GM13976 (cell line): ENCODE data around the gene TTC27.

ENCODE experiments used
- DNase-seq: peaks from one replicate; pipeline ENCODE4 v3.0.0; 2012; ENCODE audit warnings: low spot score
- in situ Hi-C: fragments of 300-500 bp; cut with MboI; formaldehyde crosslinking; loops from one replicate; pipeline ENCODE4 v1.12.0; 2022; ENCODE audit warnings: low sequenced_read_pairs, mixed read lengths, inconsistent platforms; ENCODE audit not compliant: unreplicated experiment
- TF ChIP-seq, protein P1 (sequence below): IDR thresholded peaks from 2 replicates; pipeline ENCODE4 v1.5.1; 2012; ENCODE audit warnings: borderline replicate concordance, mild to moderate bottlenecking; ENCODE audit not compliant: insufficient read depth; ENCODE audit errors: extremely low read depth, missing control alignments, control extremely low read depth

TTC27 gene

DNA sequence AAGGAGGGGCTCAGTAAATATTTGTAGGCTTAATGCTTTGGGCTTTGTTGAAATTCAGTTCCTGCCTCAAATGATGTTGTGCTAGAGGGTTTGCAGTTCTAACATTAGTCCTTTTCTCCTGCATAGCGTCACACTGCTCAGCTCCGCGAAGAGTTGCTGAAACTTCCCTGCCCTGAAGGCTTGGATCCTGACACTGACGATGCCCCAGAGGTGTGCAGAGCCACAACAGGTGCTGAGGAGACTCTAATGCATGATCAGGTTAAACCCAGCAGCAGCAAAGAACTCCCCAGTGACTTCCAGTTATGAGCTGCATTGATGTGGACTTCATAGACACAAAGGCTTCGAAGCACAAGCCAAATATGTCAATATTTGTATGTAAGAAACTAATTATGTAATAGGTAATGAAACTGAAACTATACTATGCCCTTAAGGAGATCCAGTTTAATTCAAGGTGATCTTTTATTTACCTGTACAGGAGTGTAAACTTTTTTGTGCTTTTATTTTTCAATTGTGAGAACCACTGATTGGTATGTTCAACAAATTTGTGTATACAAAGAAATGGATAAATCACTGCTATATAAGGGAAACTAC, 10.2 kb upstream of the TTC27 start:
- no peak for DNase-seq
- in situ Hi-C loops: no loop called here
- TF ChIP-seq, protein P1, sequence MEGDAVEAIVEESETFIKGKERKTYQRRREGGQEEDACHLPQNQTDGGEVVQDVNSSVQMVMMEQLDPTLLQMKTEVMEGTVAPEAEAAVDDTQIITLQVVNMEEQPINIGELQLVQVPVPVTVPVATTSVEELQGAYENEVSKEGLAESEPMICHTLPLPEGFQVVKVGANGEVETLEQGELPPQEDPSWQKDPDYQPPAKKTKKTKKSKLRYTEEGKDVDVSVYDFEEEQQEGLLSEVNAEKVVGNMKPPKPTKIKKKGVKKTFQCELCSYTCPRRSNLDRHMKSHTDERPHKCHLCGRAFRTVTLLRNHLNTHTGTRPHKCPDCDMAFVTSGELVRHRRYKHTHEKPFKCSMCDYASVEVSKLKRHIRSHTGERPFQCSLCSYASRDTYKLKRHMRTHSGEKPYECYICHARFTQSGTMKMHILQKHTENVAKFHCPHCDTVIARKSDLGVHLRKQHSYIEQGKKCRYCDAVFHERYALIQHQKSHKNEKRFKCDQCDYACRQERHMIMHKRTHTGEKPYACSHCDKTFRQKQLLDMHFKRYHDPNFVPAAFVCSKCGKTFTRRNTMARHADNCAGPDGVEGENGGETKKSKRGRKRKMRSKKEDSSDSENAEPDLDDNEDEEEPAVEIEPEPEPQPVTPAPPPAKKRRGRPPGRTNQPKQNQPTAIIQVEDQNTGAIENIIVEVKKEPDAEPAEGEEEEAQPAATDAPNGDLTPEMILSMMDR: no peak

DNA sequence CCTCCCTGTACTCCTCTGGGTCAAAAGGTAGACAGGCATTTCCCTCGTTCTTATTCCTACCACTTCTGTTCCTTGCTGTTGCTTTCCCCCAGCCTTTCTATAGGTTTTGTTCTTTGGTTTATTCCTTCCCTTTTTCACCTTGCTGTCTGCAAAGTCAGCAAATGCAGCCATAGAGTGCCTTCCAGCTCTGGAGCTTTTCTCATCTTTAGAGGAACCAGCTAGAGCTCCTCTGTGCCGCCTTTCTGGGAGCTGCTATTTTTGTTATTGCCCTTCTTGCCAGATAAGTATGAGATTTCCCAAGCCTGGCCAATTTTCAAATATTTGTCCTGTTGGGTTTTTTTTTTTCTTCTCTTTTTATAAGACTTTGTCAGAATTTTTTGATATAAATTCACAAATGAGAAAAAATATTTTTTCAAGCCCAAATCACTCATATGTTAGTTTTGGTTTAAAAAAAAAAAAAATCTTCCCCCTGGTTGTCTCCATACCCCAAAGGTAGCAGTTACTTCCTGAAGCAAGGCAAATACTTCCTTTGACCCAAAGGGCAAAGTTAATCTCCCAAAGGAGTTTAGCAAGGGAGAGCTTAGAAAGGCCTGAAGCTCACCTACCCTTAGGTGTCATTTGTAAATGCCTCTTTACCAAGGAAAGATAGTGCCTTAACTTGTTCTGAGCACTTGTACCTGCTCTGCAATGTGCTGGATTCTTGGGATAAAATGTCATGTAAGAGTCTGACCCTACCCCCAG, 5.1 kb upstream of the TTC27 start:
- DNase-seq: no peak
- in situ Hi-C loops: no loop called here
- TF ChIP-seq, protein P1: no peak

DNA sequence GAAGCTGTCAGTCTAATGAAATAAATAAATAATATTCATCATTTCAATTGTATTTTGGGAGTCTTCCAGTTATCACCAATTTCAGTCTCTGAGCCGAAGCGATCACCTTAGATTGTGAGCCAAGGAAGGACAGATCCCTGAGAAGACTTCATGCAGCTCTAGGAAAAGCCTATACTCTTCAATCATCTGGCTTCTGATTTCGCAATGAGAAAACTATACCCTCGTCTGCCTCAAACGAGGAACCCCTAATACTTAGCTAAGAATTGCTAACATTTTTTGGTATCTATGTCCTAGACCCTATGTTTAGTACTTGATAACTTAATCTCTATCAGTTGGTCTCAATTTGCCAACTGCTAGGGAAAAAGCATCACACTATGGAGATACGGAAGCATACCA, 4.5 kb upstream of the TTC27 start:
- in situ Hi-C loops: no loop called here
- TF ChIP-seq, protein P1: no peak
- no peak for DNase-seq

DNA sequence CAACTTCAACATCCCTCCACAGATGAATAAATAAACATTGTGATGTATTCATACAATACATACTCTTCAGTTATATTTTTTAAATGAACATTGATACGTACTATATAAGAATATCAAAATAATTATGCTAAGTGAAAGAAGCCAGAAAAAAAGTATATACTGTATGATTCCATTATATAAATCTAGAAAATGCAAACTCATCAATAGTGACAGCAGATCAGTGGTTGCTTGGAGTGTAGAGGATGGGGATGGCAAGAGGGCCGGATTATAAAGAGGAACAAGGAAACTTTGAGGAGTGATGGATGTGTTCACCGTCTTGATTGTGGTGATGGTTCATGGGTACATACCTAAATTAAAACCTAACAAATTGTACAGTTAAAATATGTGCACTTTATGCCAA, 3.0 kb upstream of the TTC27 start:
- in situ Hi-C loops: no loop called here
- no peak for DNase-seq
- TF ChIP-seq, protein P1: no peak

GRCh38 chr2:32626639-32627221, 1.1 kb upstream of the TTC27 start:
- in situ Hi-C loops: no loop called here
- TF ChIP-seq, protein P1: no peak
- no peak for DNase-seq

DNA sequence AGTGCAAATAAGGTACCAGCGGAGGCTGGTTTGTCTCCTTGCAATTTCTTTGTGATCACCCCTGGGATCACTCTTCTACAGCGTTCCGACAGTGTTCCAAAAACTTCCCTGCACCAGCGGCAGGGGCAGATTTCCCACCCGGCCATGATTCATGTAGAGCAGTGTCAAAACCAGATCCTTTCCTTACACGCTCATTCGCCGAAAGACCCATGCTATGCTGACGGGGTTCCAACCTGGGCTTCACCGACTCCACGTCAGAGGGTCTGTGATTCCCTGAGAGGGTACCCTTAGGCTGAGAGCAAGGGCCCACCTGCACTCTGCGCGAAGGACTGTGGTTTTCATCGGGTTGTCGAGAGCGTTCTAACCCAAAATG, 423 bp upstream of the TTC27 start:
- TF ChIP-seq, protein P1: no peak
- in situ Hi-C loops: no loop called here
- DNase-seq: no peak
